GM12878 (cell line): ENCODE data around the gene LLPH. TPM values are rescaled to one million over a fixed set of nuclear protein-coding genes. Genes with fewer than 3 reads are reported as not detected.
A peak's percentile ranks its signal among the peaks of the same experiment; 100 is the strongest.

Experiments
- ATAC-seq: fragments of 200-7000 bp; cut with Tn5 transposase; 3 replicates; pipeline ENCODE4 v1.9.1; 2020; ENCODE audit warnings: mild to moderate bottlenecking, moderate library complexity
- BruUV-seq: library from RNA; stranded (reverse); fragments of 400-500 nt; replicated peaks from 2 replicates; lab custom pipeline; 2021; lab: Mats Ljungman, UMichigan
- CTCF ChIA-PET: fragments of 300-600 bp; sonication (Branson Sonifier 250); formaldehyde crosslinking; extraction: SDS; loops from one replicate; lab custom pipeline; 2021; ENCODE audit warnings: inconsistent platforms; lab: Yijun Ruan, JAX
- POLR2A ChIA-PET: fragments of 350-600 bp; formaldehyde crosslinking; extraction: SDS; loops from one replicate; lab custom pipeline; 2021; ENCODE audit warnings: inconsistent platforms; lab: Charles Lee
- RAD21 ChIA-PET: fragments of 300-600 bp; sonication (Branson Sonifier 250); formaldehyde crosslinking; loops from one replicate; lab custom pipeline; 2023; ENCODE audit warnings: antibody characterized with exemption; ENCODE audit not compliant: unreplicated experiment; lab: Charles Lee
- SMC1A ChIA-PET: fragments of 300-600 bp; sonication (Branson Sonifier 250); formaldehyde crosslinking; loops from one replicate; lab custom pipeline; 2023; ENCODE audit not compliant: unreplicated experiment, uncharacterized antibody; lab: Charles Lee
- DNase-seq: peaks from one replicate; pipeline ENCODE4 v3.0.0-alpha.2; 2011; ENCODE audit warnings: low read depth, low spot score
- FAIRE-seq: peaks from 3 replicates; lab custom pipeline; 2011; peaks lifted over from hg19 to GRCh38; lab: Jason Lieb, UNC
- H2AFZ ChIP-seq: 2 replicates; pipeline ENCODE4 v1.6.0; 2011; ENCODE audit warnings: low read depth, low read length, control low read depth; ENCODE audit not compliant: control insufficient read depth
- H3K27ac ChIP-seq: 2 replicates; pipeline ENCODE4 v1.5.1; 2011; ENCODE audit warnings: control low read depth; ENCODE audit not compliant: control insufficient read depth, insufficient read depth
- H3K27me3 ChIP-seq, 2 experiments: replicated peaks in 1 of 2; 2 replicates each; pipeline versions ENCODE4 v1.6.0 to v1.6.1; 2011; ENCODE audit warnings: low read length in 1 of 2; ENCODE audit not compliant: control insufficient read depth in 2 of 2, insufficient read depth in 2 of 2
- H3K36me3 ChIP-seq, 2 experiments: 2 replicates each; pipeline ENCODE4 v1.5.1; 2011; ENCODE audit warnings: low read length in 1 of 2; ENCODE audit not compliant: control insufficient read depth in 2 of 2, insufficient read depth in 2 of 2
- H3K4me1 ChIP-seq: 2 replicates; pipeline ENCODE4 v1.6.1; 2011; ENCODE audit warnings: mild to moderate bottlenecking, low read length, moderate library complexity, mixed read lengths; ENCODE audit not compliant: control insufficient read depth, insufficient read depth
- H3K4me2 ChIP-seq: 2 replicates; pipeline ENCODE4 v1.6.0; 2011; ENCODE audit warnings: control low read depth; ENCODE audit not compliant: control insufficient read depth, insufficient read depth
- H3K4me3 ChIP-seq: fragments of 200-600 bp; sonication (generic); 2 replicates; pipeline ENCODE4 v1.5.1; 2016
- H3K79me2 ChIP-seq: 2 replicates; pipeline ENCODE4 v1.6.0; 2011; ENCODE audit warnings: low read length; ENCODE audit not compliant: control insufficient read depth, insufficient read depth
- H3K9ac ChIP-seq: 2 replicates; pipeline ENCODE4 v1.8.0; 2011; ENCODE audit warnings: low read length, control low read depth, mixed read lengths; ENCODE audit not compliant: control insufficient read depth, insufficient read depth
- H3K9me3 ChIP-seq: replicated peaks from 3 replicates; pipeline ENCODE4 v1.5.1; 2011; ENCODE audit warnings: mild to moderate bottlenecking, low read length; ENCODE audit not compliant: control insufficient read depth, insufficient read depth
- H4K20me1 ChIP-seq: 2 replicates; pipeline ENCODE4 v1.6.0; 2011; ENCODE audit not compliant: control insufficient read depth, insufficient read depth
- ASH2L ChIP-seq: fragments of 300-600, 200-600 bp; sonication (generic); IDR thresholded peaks from 2 replicates; pipeline ENCODE4 v1.6.1; 2017; ENCODE audit warnings: low read depth, mild to moderate bottlenecking, borderline replicate concordance
- ATF2 ChIP-seq: IDR thresholded peaks from 2 replicates; pipeline ENCODE4 v1.6.1; 2012; ENCODE audit warnings: low read length, inconsistent platforms
- ATF7 ChIP-seq: fragments of 450-650 bp; IDR thresholded peaks from 2 replicates; pipeline ENCODE4 v1.6.1; 2016; ENCODE audit warnings: low read depth, mild to moderate bottlenecking
- EED ChIP-seq: sonication (generic); IDR thresholded peaks from 2 replicates; pipeline ENCODE4 v1.6.1; 2016; ENCODE audit warnings: antibody characterized with exemption, low read depth
- FOXM1 ChIP-seq: IDR thresholded peaks from 2 replicates; pipeline ENCODE4 v1.6.1; 2012; ENCODE audit warnings: low read depth, mild to moderate bottlenecking, inconsistent platforms, low read length, moderate library complexity
- NBN ChIP-seq: fragments of 450-650 bp; IDR thresholded peaks from 2 replicates; pipeline ENCODE4 v1.6.1; 2016
- NFYA ChIP-seq: IDR thresholded peaks from 2 replicates; pipeline ENCODE4 v1.6.1; 2011; ENCODE audit warnings: low read depth, mild to moderate bottlenecking, low read length, improper control_type of control experiment, borderline replicate concordance
- RAD21 ChIP-seq: IDR thresholded peaks from 2 replicates; pipeline ENCODE4 v1.6.1; 2011; ENCODE audit warnings: mild to moderate bottlenecking, low read depth, low read length, moderate library complexity; ENCODE audit not compliant: insufficient read depth
- RELA ChIP-seq: fragments of 450-650 bp; IDR thresholded peaks from 2 replicates; pipeline ENCODE4 v1.8.0; 2014; ENCODE audit warnings: borderline replicate concordance; ENCODE audit not compliant: partially characterized antibody
- YBX1 ChIP-seq: fragments of 450-650 bp; IDR thresholded peaks from 2 replicates; pipeline ENCODE4 v1.6.1; 2016; ENCODE audit warnings: antibody characterized with exemption
- WGBS: methylation state at CpG from one replicate; pipeline ENCODE4 v1.1.6; 2016; ENCODE audit warnings: low lambda C conversion rate; ENCODE audit not compliant: insufficient replicate concordance, insufficient coverage; ENCODE audit errors: missing lambda C conversion rate; 5-methylcytosine and 5-hydroxymethylcytosine counted together
- in situ Hi-C: fragments of 300-500 bp; cut with MboI; formaldehyde crosslinking; loops from 9 replicates; pipeline ENCODE4 v1.14.3; 2018; ENCODE audit warnings: mixed read lengths
- intact Hi-C: fragments of 100-400 bp; cut with micrococcal nuclease; formaldehyde crosslinking; loops from one replicate; pipeline ENCODE4 v1.14.2; 2022; ENCODE audit not compliant: unreplicated experiment
- polyA plus RNA-seq, 11 experiments: library from polyadenylated mRNA; depleted of rRNA in 4 of 11; unstranded in 6 of 11; stranded (reverse) in 5 of 11; fragments of >200 nt; fragmentation: Nextera tagmentation in 4 of 11; fragmentation: Illumina TruSeq in 1 of 11; extraction: Ambion mirVana in 4 of 11; extraction: Trizol in 1 of 11; gene quantifications; 1 replicate in 1 of 11; 2 replicates in 10 of 11; pipeline versions ENCODE4 v1.2.1 to v1.2.3, GENCODE V29; 2011 to 2016; ENCODE audit warnings: inconsistent platforms in 2 of 11, missing spikeins in 2 of 11, low read depth in 1 of 11
- total RNA-seq, 4 experiments: library from RNA; depleted of rRNA in 3 of 4; stranded (reverse); fragments of >200 nt in 3 of 4; fragmentation: Illumina TruSeq in 1 of 4; extraction: Trizol in 1 of 4; gene quantifications; 2 replicates each; pipeline versions ENCODE4 v1.2.1 to v1.2.3, GENCODE V29; 2013 to 2021

The LLPH gene
- total and polyA plus RNA-seq, 10 of the 15 experiments (the other 5 are each of a cell fraction or from before 2014, with no cell fraction given) = 15.2 to 107 (median 70.4) TPM

GRCh38 chr12:66087365-66087943, 43.1 kb downstream of the LLPH start (continued):
- TF ChIP-seq FOXM1 = peak; percentile 57; the same call in 1 of the 2 replicates
- TF ChIP-seq RAD21 = peak; percentile 97
- 0 out of 2 replicates have a peak, but pooled peaks have one; percentile 23 for TF ChIP-seq ATF7
- no peak for TF ChIP-seq ASH2L

GRCh38 chr12:66085998-66086397, 44.6 kb downstream of the LLPH start:
- no peaks in the 10 kb centered on the region for H3K4me1 ChIP-seq
- no TSS peak for BruUV-seq
- no peaks in the 10 kb centered on the region for H4K20me1 ChIP-seq
- H3K9ac ChIP-seq = no peak overlapping the region
- 35% methylated on average over 2 of the region's 2 CpGs for WGBS
- DNase-seq (no peak), ATAC-seq (no peak), FAIRE-seq (no peak)
- no peak for TF ChIP-seq NFYA
- no peak for TF ChIP-seq EED
- TF ChIP-seq YBX1 = no peak
- TF ChIP-seq RELA = no peak
- TF ChIP-seq NBN = no peak
- TF ChIP-seq ATF2 = no peak
- no peak overlapping the region for H3K4me3 ChIP-seq
- H3K4me2 ChIP-seq = no peak overlapping the region
- H3K27ac ChIP-seq = no peak overlapping the region
- peak overlapping the region; percentile 20 for H2AFZ ChIP-seq
- SMC1A ChIA-PET = interaction anchor here (0.6 to 4.5 kb wide), 26 partner anchors 9 to 774 kb away, joined by 3 to 16 read pairs (median 4); partner anchors contain the start of gene TMBIM4
- no peaks in the 10 kb centered on the region for H3K27me3 ChIP-seq
- CTCF ChIA-PET = interaction anchor here (1.0 to 4.8 kb wide), 17 partner anchors 8 to 529 kb away, joined by 3 to 38 read pairs (median 5); no protein-coding TSS in a partner anchor
- POLR2A ChIA-PET = no interaction called here
- in situ Hi-C loops = loop anchor here (5.0 kb wide), 1 partner anchor 484 kb away; no protein-coding TSS in a partner anchor
- intact Hi-C loops = loop anchor here (2.0 to 10.0 kb wide), 4 partner anchors 101 to 779 kb away; no protein-coding TSS in a partner anchor
- no peaks in the 10 kb centered on the region for H3K79me2 ChIP-seq
- H3K36me3 ChIP-seq = no peaks in the 10 kb centered on the region
- H3K9me3 ChIP-seq = peaks cover 3% of the 10 kb centered on the region; the same call in 2 of the 3 replicates
- RAD21 ChIA-PET = interaction anchor here (0.7 to 4.9 kb wide), 9 partner anchors 12 to 530 kb away, joined by 3 to 41 read pairs (median 7); no protein-coding TSS in a partner anchor
